Stimulated activated CD4-positive, alpha-beta T cell treated with anti-CD3 and anti-CD28 coated beads, Interleukin-12 subunit alpha, Interleukin-12 subunit beta, amount 100 ng/mL, for 48 hours (primary cell): ENCODE results near the gene RIMS4.
"Not testable (repeated sequence)": the region's sequence is repeated elsewhere in the genome, so short reads cannot be mapped to it uniquely, and the experiment has no call there.

Experiments
- DNase-seq, 3 donors: peaks; one replicate each; pipeline ENCODE4 v3.0.0-alpha.2; 2020; ENCODE audit warnings: low read depth in 2 of 3, low spot score in 1 of 3

RIMS4 gene

DNA sequence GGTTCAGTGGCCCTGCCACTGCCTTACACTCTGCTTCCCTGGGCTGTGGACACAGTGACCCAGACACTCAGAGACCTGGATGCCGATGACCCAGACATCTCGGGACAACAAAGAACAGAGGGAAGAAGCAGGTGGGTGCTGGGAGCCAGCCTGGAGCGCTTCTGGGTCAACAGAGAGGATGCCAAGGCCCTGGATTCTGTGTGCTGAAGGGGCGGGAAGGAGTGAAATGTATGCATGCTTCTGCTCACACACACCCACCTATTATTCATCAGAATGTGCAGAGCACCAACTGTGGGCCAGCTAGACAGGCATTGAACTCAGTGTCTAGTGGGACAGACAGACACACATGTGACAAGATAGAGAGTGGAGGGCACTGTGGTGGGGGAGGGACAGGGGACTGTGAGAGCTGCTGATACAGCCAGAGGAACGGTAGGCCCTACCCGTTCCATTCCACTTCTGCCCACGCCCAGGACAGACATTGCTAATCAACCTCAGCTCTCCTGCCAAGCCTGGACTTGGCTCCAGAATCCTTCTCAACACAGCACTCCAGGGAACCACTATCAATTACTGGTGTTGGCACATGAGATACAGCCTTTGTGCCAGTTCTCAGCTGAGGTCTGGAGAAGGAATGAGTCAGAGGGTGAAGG, 44.5 kb downstream of the RIMS4 start:
- no peak for DNase-seq

DNA sequence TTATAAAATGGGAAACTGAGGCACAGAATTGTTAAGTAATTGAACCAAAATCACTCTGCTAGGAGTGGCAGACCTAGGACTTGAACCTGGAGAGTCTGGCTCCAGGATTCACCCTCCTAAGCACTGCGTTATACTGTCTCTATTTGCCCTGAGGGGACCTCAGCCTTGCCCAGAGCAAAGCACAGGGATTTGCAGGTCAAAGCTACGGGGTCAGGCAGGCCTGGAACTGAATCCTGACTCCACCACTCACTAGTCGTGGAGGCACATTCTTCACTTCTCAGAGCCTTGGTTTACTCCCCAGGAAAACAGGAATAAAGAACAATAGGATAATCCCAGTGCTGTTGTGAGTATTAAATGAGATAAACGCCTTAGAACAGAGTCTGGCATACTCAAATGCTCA, 45.3 kb downstream of the RIMS4 start:
- no peak for DNase-seq

DNA sequence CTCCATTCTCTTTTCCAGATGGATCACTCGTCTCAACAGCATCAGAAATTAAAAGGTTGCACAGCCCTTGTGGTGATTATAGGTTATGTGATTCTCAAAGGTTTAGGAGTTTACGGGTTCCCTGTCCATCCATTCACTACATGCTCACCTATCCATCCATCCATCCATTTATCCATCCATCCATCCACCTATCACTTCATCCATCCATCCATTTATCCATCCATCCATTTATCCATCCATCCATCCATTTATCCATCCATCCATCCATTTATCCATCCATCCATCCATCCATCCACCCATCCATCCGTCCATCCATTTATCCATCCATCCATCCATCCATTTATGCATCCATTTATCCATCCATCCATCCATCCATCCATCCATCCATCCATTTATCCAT, 46.5 kb downstream of the RIMS4 start:
- not testable (repeated sequence) for DNase-seq

DNA sequence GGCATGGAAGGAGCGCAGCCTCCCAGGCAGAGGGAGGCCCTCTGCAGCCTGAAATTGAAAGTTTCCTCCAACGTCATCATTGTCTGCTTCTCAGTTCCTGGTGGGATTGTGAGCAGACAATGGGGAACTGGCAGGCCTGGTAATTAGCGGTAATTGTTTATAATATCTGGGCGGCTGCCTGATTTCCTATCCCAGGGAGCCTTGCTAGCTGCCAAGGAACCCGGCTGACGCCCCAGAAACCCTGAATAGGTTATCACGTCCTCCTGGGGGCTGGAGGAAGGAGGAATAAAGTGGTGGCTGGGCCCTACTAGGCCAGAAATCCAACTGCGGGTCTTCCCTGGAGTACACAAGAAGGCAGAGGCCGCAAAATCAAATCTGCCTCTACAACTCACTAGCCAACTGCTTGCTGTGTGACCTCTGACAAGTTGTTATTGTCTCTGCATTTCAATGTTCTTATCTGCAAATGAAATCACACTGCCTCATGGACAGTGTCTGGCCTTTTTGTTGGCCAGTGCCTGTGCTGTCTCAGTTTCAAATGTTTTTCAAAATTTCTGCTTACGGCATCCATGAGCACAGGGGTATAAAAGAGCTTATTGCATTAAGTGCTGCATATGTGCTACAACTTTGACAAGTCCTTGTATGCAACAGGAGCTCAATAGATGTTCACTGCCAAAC, 47.7 kb downstream of the RIMS4 start:
- DNase-seq: no peak

DNA sequence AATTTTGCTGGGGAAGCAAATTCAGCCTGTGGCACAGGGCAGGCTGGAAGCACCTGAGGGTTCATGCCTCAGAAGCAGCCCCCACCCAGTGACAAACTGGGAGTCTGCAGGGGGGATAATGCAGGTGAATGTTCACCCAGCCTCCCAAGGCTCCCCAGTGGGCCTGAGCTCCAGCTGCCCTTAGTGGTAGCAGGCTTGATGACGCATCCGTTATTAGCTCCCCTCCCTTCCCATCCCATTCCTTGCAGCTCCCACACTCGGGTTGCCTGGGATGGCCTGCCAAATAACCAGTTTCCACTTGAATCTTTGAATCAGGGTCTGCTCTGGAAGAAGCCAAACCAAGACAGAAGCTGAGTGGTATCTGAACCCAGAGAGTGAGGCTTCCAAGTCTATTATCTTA, 48.9 kb downstream of the RIMS4 start:
- no peak for DNase-seq

DNA sequence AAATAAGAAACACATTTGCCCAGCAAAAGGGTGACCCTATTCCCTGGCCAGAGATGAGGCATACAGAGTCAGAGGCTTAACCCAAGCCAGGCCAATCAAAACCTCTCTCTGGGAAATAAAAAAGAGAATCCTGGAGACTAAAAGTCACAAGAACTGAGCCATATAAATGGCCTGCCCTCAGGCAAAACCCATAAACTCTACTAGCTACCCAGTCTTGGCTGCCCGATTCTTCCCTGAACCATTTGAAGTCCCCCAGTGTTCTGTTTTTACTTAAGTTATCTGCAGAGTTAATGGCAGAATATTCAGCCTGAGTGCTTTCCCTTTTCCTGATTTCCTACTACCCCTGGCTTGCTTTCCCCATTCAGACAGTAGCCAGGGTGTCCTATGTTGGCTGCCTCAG, 50.8 kb downstream of the RIMS4 start:
- DNase-seq: no peak

DNA sequence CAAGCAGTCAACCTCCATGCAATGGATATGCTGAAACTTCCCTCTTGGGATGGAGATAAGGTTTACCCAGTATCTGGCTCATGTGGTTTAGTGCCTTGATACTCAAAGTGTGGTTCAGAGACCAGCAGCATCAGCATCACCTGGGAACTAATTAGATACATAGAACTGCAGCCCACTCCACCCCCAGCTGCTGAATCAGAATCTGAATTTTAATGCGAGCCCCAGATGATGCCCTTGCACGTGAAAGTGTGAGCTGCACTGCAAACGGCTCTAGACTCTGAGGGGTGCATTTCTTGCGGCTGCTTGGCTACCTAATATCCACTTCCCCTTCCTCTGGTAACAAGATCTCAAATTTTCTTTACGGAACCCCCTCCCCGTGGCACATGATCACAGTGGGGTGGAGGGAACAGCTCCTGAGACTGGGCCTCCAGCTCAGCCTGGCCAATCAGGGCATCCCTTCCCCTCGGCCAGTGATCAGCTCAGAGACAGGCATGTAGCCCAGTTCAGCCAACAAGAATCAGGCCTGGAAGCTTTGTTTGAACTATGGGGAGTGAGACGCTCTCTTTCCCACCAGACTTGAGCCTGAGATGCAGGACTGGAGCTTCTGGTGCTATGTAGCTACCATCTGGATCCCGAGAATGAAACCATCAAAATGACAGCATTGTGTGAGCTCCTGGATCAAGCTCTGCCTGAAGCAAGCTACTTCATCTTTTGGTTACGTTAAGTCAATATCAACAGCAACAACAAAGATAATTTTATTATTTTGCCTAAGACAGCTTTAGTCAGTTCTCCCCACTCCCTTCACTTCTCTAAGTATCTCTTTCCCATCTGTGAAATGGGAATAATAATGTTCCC, 51.9 kb downstream of the RIMS4 start:
- DNase-seq: no peak

DNA sequence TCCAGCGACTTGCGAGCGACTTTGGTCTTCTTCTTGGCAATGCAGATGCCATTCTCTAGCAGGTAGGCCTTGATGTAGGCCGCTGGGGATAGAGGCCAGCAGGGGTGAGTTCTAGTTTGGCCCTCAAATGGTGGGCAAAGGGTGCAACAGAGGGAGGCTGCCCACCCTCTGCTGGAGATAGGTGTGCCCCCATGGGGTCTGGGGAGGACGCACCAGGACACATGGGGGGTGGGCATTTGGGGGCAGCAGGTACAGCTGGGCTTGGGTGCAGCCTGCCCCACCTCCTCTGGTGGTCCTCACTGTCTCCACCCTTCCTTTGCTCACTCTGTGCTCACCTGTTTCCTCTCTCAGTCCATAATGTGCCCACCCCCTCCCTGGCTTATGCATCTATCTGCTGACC, 53.4 kb downstream of the RIMS4 start:
- DNase-seq: no peak

DNA sequence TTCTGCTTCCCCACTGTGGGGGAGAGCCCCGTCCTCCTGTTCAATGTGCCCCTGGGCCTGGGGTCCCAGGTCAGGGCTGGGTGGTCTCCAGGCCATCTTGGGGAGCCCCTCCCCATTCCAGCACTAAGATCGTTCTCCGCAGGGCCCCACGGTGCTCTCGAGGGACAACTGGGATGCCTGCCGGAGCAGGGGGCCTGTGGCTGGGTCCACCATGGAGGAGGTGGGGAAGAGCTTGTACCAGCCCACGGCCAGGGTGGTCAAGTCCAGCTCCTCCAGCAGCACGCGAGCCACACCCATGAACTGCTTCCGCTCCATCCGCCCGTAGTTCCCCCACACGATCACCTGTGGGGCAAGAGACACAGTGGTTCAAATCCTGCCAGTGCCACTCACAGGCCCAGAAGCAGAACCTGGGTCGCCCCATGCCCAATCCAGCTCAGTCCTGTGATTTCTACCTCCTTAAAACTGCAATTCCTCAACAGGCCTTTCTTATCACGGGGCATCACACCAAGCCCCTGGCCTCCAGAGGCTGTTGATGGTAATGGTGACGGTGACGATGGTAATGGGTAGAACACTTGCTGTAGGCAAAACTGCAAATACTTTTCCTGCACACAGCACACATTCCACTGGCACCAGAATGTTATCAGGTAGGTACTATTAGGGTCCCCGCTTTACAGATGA, 54.2 kb downstream of the RIMS4 start:
- DNase-seq: no peak

DNA sequence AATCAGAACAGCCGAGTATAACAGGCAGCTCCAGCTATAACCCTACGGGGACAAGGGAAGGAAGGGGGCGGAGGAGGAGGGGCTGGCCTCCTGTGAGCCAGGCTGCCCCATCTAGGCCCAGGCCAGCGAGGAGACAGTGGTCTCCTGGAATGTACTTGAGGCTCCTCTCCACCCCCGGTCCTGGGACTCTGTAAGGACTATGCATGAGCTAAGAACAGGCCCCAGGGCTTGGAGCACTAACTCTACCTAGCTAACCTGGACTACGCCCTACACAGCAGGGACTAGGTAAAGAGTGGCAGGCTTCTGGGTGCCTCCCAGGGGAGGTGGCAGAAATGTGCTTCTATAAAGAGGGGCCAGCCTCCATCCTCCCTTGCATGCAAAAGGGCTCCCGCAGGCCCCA, 55.8 kb downstream of the RIMS4 start:
- DNase-seq: no peak

DNA sequence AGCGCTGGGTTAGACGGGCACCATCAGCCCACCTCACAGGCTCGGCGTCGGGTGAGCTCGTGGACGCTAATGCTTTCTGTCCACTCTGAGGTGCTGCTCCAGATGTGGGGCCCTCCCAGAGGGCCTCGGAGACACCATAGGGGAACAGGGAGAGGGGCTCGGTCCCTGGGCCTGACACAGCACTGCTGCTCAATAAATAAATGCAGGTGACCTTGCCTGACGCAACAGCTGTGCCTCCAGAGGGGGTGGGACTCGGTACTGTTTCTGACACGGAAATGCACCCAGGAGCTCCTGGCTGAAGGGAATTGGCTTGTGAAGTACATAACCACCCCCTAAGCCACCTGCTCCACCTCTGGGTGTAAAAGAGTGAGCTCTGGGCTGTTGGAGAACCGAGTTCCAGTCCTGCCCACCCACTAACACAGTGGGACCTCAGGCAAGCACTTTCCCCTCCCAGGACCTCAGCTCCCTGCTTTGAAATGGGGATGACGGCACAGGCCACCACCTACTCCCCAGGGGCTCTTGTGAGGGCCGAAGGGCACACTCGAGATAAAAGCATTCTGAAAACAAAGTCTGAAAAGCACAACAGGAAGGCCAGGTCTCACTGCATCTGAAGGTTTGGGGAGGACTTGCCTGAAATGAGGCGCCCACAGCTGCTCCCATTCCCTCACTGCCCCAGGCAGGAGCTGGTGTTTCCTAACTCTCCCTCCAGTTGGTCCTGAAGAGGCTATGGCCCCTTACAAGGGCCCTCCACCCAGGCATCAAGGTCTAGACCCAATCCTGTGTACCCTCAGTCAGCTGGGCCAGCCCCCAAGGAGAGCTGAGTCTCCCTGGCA, 58.0 kb downstream of the RIMS4 start:
- DNase-seq: no peak

DNA sequence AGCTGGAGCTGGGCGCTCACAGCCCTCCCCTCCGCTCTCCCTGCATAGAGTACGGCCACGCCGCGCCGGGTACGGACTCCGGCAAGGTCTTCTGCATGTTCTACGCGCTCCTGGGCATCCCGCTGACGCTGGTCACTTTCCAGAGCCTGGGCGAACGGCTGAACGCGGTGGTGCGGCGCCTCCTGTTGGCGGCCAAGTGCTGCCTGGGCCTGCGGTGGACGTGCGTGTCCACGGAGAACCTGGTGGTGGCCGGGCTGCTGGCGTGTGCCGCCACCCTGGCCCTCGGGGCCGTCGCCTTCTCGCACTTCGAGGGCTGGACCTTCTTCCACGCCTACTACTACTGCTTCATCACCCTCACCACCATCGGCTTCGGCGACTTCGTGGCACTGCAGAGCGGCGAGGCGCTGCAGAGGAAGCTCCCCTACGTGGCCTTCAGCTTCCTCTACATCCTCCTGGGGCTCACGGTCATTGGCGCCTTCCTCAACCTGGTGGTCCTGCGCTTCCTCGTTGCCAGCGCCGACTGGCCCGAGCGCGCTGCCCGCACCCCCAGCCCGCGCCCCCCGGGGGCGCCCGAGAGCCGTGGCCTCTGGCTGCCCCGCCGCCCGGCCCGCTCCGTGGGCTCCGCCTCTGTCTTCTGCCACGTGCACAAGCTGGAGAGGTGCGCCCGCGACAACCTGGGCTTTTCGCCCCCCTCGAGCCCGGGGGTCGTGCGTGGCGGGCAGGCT, 60.1 kb downstream of the RIMS4 start:
- no peak for DNase-seq

DNA sequence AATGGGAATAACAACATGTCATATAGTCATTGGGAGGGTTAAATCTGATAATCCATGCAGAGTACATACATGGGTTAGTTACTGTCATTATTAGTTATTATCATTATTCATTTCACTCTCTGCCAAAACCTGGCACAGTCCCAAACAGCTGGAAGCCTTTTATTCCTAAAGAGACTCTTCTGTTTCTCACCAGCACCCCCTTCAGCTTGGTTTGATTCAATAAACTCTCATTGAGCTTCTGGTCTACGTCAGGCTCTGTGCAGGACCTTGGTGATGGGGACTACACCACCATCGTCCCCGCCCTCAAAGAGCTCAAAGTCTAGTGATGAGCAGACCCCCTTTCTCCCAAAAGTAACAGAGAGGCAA, 62.4 kb downstream of the RIMS4 start:
- no peak for DNase-seq

DNA sequence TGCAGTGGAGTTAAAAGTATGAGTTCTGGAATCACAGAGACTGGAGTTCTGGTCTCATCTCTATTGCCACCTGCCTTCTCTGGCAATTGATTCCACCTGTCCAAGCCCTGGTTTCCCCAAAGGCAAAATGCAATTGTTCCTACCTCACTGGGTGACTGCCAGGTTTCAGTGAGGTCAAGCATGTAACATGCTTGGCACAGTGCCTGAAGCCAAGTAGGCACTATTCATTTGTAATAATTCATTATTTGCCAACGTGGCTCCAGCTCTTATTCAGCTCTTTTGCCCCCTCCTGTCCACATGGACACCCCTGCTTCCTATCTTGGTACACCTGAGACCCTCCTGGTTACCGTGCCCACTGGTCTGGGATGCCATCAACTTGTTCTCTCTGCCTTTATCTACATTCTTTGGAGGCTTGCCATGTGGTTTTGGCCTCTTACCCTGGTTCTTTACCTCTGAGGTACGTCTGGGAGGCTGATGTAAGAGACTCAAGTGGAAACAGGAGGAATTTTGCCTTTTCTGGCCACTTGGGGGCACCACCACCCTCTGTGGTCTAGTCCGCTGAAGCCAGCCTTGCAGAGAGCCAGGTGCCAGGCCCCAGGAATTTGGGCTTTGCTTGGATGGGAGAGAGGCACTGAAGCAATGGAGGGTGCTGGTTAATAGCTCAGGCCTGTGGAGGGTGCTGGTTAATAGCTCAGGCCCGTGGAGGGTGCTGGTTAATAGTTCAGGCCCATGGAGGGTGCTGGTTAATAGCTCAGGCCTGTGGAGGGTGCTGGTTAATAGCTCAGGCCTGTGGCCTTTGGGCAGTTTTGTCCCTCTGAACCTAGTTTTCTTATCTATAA, 63.0 kb downstream of the RIMS4 start:
- peak; percentile 53 to 70 (median 66) for DNase-seq

DNA sequence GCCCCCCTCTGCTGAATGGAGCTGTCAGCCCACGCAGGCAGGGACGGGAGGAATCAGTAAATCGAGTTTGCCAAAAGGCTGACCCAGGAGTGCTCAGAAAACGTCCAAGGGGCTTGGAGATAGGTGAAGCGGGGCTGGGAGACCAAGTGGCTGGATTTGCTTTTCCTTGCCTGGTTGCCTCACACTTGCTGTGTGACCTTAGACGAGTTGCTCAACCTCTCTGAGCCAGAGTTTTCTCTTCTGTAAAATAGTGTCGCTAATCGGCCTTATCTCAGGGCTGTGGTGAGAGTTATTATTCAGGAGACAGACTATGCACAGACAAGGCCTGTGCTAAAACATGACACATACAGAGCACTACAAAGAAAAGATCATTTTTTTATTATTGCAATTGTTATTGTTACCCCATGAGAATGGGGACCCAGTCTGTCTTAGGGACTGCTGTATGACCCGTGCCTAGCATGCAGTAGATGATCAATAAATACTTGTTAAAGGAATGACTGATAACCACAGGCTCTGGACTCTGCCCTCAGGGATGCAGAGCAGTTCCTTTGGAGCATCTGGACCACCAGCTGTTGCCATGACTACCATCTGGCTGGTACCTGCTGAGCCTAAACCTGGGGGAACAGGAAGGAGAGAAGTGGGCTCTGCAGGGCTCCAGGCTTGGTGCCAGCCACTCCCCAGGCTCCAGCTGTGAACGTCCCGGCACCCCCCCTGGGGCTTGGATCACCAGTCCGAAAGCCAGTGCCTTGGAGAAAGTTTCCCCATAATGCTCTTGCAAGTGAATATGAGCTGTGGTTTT, 63.8 kb downstream of the RIMS4 start:
- DNase-seq: no peak

DNA sequence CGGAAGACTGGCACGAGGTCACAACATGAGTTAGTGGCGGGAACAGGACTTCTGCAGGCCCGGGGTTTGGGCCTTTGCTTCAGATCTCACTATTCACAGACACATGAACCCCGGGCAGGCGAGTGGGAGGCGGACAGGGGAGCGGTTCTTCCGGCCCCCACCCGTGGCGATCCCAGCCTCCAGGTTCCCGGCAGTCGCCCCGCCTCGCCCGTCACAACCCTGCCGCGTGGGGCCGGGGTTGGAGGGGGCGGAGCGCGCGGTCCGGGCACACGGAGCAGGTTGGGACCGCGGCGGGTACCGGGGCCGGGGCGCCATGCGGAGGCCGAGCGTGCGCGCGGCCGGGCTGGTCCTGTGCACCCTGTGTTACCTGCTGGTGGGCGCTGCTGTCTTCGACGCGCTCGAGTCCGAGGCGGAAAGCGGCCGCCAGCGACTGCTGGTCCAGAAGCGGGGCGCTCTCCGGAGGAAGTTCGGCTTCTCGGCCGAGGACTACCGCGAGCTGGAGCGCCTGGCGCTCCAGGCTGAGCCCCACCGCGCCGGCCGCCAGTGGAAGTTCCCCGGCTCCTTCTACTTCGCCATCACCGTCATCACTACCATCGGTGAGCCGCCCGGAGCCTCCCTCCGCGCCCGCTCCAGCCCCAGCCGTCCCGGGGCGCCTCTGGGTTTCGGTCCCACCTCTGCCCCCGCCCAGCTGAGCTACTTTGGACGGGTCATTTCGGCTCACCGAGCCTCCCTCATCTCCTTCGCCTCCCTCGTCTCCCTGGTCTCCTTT, 64.6 kb downstream of the RIMS4 start, which contains the start of gene KCNK15:
Gene KCNK15 (plus strand): TSS at position 268 of the 769 bp plus-strand sequence. CDS start 46 bp downstream, at position 314.
- DNase-seq: peak in 1 of 3 donors; percentile 47

DNA sequence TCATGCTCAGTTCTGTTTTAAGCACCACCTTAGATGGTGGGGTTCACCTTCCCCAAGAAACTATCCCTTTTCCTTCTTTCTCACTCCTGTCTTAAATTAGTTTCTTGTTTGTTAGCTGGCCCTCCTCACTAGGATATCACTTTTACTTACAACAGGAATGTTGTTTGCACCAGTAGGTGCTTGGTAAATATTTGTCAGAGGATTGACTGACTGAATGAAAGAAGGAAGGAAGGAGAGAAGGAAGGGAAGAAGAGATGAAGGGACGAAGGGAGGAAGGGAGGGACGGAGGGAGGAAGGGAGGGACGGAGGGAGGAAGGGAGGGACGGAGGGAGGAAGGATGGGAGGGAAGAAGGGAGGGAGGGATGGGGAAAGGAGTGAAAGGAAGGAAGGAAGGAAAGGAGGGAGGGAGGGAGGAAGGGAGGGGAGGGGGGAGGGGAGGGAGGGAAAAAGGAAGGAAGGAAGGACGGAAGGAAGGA, 65.2 kb downstream of the RIMS4 start:
- no peak for DNase-seq
